Measurements from ENCODE around the gene TRABD. TPM values are rescaled to one million over a fixed set of nuclear protein-coding genes. Genes with fewer than 3 reads are reported as not detected.
A peak's percentile ranks its signal among the peaks of the same experiment; 100 is the strongest.

The TRABD gene
- total RNA-seq, 6 donors from 2014 or later: 32.9 to 88.0 (median 56.3) TPM

DNA sequence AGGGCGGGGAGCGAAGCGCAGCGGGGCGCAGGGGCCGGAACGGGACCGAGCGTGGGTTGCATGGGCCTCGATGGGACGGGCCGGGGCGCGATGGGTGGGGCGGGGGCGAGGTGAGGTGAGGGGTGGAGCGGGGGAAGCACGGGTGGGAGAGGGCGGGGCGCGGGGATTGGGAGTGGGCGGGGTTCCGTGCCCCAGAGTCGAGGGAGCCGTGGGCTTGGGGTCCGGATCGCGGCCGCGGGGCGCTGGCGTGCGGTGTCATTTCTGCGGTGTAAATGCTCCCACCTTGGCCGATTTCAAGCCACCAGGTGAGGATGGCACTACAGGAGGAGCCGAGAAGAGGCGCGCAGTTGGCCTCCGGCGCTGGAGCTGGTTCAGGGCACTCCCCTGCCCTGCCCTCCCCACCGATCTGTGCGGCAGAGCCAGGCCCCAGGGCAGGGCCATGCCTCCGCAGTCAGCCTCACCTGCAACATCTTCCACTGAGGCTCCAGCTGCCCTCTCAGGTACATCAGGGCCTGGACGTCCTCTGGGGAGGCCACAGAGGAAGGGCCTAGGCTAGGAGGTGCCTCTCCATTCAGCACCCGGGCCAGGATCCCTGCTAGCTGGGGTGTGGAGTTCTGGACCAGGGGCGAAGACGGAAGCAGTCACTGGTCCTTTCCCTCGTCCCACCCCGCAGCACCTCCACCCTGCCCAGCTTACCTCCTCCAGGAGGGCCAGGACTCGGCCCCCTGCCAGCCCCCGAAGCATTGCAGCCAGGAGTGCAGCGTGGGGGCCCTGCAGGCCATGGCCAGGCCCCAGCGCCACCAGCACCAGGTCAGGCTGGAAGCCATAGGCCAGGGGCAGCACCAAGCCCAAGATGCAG is 59.7 kb downstream of the TRABD start:
- Histone ChIP-seq H3K27me3 (no peaks in the 10 kb centered on the region), H3K27ac (peak overlapping the region; percentile 91 to 97 (median 95)), H3K4me1 (peaks cover 51 to 84% (median 60%) of the 10 kb centered on the region in 4 donors), H3K4me3 (peak overlapping the region; percentile 84 to 99 (median 94)), H3K36me3 (peaks cover 3 to 32% (median 21%) of the 10 kb centered on the region in 4 donors), H3K9me3 (no peaks in the 10 kb centered on the region)
- DNase-seq (peak in 1 of 2 donors; percentile 77), ATAC-seq (ENCODE audit: low FRiP score in 2 of 2) (peak; percentile 2 to 50)
- TF ChIP-seq POLR2A (IDR thresholded peaks at IDR 0.05): no peak
- TF ChIP-seq, protein P1, sequence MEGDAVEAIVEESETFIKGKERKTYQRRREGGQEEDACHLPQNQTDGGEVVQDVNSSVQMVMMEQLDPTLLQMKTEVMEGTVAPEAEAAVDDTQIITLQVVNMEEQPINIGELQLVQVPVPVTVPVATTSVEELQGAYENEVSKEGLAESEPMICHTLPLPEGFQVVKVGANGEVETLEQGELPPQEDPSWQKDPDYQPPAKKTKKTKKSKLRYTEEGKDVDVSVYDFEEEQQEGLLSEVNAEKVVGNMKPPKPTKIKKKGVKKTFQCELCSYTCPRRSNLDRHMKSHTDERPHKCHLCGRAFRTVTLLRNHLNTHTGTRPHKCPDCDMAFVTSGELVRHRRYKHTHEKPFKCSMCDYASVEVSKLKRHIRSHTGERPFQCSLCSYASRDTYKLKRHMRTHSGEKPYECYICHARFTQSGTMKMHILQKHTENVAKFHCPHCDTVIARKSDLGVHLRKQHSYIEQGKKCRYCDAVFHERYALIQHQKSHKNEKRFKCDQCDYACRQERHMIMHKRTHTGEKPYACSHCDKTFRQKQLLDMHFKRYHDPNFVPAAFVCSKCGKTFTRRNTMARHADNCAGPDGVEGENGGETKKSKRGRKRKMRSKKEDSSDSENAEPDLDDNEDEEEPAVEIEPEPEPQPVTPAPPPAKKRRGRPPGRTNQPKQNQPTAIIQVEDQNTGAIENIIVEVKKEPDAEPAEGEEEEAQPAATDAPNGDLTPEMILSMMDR (IDR thresholded peaks at IDR 0.05): no peak
- no peak for TF ChIP-seq EP300 (IDR thresholded peaks at IDR 0.05)
- TF ChIP-seq POLR2AphosphoS5 (IDR thresholded peaks at IDR 0.05): no peak
- 15 to 21% methylated on average over 13 to 42 of the region's 53 CpGs for WGBS, 2 donors

GRCh38 chr22:50246242-50247175 is 60.8 kb downstream of the TRABD start:
- Histone ChIP-seq H3K27ac (no peak overlapping the region), H3K27me3 (no peaks in the 10 kb centered on the region), H3K9me3 (no peaks in the 10 kb centered on the region), H3K36me3 (peaks cover 3 to 30% (median 21%) of the 10 kb centered on the region in 4 donors), H3K4me1 (peaks cover 48 to 84% (median 59%) of the 10 kb centered on the region in 4 donors), H3K4me3 (peak overlapping the region in 1 of 4 donors; percentile 84)
- WGBS, 2 donors: 87 to 93% methylated on average over 6 to 16 of the region's 20 CpGs
- peak in 1 of 2 donors; percentile 62 for DNase-seq
- ATAC-seq (ENCODE audit: low FRiP score in 2 of 2): no peak
- no peak for TF ChIP-seq POLR2AphosphoS5 (IDR thresholded peaks at IDR 0.05)
- no peak for TF ChIP-seq POLR2A (IDR thresholded peaks at IDR 0.05)
- TF ChIP-seq, protein P1 (IDR thresholded peaks at IDR 0.05): no peak
- no peak for TF ChIP-seq EP300 (IDR thresholded peaks at IDR 0.05)

- no peaks in the 10 kb centered on the region for H3K27me3 ChIP-seq
- H3K9me3 ChIP-seq: no peaks in the 10 kb centered on the region
- no peak for ATAC-seq (ENCODE audit: low FRiP score in 2 of 2)
- H3K4me1 ChIP-seq: peaks cover 43 to 80% (median 51%) of the 10 kb centered on the region in 4 donors
- H3K4me3 ChIP-seq: no peak overlapping the region
- no peak overlapping the region for H3K27ac ChIP-seq
- TF ChIP-seq POLR2A (IDR thresholded peaks at IDR 0.05) (no peak), POLR2AphosphoS5 (IDR thresholded peaks at IDR 0.05) (no peak), EP300 (IDR thresholded peaks at IDR 0.05) (no peak)
- TF ChIP-seq, protein P1 (IDR thresholded peaks at IDR 0.05): no peak
- H3K36me3 ChIP-seq: peaks cover 3 to 30% (median 21%) of the 10 kb centered on the region in 4 donors
- DNase-seq: peak in 1 of 2 donors; percentile 76
- WGBS, 2 donors: 57 to 64% methylated on average over 7 to 14 of the region's 16 CpGs
Observed at GRCh38 chr22:50247748-50248147, 62.0 kb downstream of the TRABD start.

GRCh38 chr22:50248196-50249081 is 62.7 kb downstream of the TRABD start:
- TF ChIP-seq POLR2AphosphoS5 (IDR thresholded peaks at IDR 0.05) (no peak), POLR2A (IDR thresholded peaks at IDR 0.05) (no peak), EP300 (IDR thresholded peaks at IDR 0.05) (no peak)
- TF ChIP-seq, protein P1 (IDR thresholded peaks at IDR 0.05): no peak
- Histone ChIP-seq H3K27me3 (no peaks in the 10 kb centered on the region), H3K36me3 (peaks cover 3 to 30% (median 21%) of the 10 kb centered on the region in 4 donors), H3K9me3 (no peaks in the 10 kb centered on the region), H3K4me1 (peaks cover 36 to 73% (median 45%) of the 10 kb centered on the region in 4 donors), H3K27ac (no peak overlapping the region), H3K4me3 (no peak overlapping the region)
- peak in 1 of 2 donors; percentile 78 for DNase-seq
- no peak for ATAC-seq (ENCODE audit: low FRiP score in 2 of 2)
- WGBS, 2 donors: 92 to 98% methylated on average over 8 to 20 of the region's 29 CpGs
